Measurements from ENCODE around the gene UBE2J2. TPM values are rescaled to one million over a fixed set of nuclear protein-coding genes. Genes with fewer than 3 reads are reported as not detected.

UBE2J2 gene
- total RNA-seq, 1 experiment from 2014 or later, result 182 TPM

DNA sequence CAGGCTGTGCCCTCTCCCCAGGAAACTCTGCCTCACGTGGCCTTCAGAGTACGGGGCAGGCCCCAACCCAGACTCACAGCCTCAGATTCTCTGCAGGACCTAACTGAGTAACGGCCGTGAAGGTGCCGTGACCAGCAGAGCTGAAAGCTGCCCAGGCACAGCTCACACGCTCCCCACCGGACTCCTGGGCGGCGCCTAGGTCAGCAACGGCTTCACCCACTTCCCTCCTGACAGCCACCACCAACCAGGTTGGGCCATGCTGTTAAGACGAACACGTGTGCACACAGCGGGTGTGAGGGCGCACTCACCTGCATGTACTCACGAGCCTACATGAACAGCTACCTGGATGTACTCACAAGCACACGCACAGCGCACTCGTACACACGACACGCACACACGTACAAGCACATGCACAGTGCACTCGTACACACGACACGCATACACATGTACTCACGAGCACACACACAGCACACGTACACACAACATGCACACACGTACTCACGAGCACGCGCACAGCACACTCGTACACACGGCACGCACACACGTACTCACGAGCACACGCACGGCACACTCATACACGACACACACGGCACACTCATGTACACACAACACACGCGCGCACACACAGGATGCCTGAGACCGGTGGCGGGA, 51.0 kb downstream of the UBE2J2 start:
- Histone ChIP-seq H3K4me3 (ENCODE audit: low read length) (no peak overlapping the region), H3K4me2 (ENCODE audit: low read length) (no peak overlapping the region), H4K20me1 (ENCODE audit: low read length) (no peaks in the 10 kb centered on the region), H3K79me2 (ENCODE audit: low read length) (peaks cover 32% of the 10 kb centered on the region), H3F3A (ENCODE audit: low read length, unreplicated experiment) (no peaks in the 10 kb centered on the region), H3K9me2 (replicated peaks; ENCODE audit: low read length) (no peaks in the 10 kb centered on the region), H3K9ac (ENCODE audit: low read length) (no peak overlapping the region), H3K36me3 (ENCODE audit: low read depth, low read length) (peaks cover 53% of the 10 kb centered on the region), H3K27me3 (ENCODE audit: low read length) (no peaks in the 10 kb centered on the region), H2AFZ (ENCODE audit: low read length) (no peak overlapping the region), H3K4me1 (ENCODE audit: insufficient read depth, low read length) (no peaks in the 10 kb centered on the region), H3K27ac (ENCODE audit: low read length) (no peak overlapping the region), H3K9me3 (ENCODE audit: low read length) (no peaks in the 10 kb centered on the region)
- ChIA-PET CTCF (no interaction called here), POLR2A (ENCODE audit: unreplicated experiment) (no interaction called here)
- ATAC-seq, result no peak
- TF ChIP-seq EZH2phosphoT487 (IDR thresholded peaks at IDR 0.05; ENCODE audit: borderline replicate concordance, low read length) (no peak), EZH2 (IDR thresholded peaks at IDR 0.05; ENCODE audit: low read length, unreplicated experiment) (no peak)
- TF ChIP-seq, protein P1, sequence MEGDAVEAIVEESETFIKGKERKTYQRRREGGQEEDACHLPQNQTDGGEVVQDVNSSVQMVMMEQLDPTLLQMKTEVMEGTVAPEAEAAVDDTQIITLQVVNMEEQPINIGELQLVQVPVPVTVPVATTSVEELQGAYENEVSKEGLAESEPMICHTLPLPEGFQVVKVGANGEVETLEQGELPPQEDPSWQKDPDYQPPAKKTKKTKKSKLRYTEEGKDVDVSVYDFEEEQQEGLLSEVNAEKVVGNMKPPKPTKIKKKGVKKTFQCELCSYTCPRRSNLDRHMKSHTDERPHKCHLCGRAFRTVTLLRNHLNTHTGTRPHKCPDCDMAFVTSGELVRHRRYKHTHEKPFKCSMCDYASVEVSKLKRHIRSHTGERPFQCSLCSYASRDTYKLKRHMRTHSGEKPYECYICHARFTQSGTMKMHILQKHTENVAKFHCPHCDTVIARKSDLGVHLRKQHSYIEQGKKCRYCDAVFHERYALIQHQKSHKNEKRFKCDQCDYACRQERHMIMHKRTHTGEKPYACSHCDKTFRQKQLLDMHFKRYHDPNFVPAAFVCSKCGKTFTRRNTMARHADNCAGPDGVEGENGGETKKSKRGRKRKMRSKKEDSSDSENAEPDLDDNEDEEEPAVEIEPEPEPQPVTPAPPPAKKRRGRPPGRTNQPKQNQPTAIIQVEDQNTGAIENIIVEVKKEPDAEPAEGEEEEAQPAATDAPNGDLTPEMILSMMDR (conservative IDR thresholded peaks at IDR 0.05; ENCODE audit: low read depth, low read length), result no peak
- intact Hi-C loops (cut with micrococcal nuclease), result no loop called here
- TSS peak; percentile 4 for BruUV-seq (replicated peaks)
- no peak for DNase-seq

DNA sequence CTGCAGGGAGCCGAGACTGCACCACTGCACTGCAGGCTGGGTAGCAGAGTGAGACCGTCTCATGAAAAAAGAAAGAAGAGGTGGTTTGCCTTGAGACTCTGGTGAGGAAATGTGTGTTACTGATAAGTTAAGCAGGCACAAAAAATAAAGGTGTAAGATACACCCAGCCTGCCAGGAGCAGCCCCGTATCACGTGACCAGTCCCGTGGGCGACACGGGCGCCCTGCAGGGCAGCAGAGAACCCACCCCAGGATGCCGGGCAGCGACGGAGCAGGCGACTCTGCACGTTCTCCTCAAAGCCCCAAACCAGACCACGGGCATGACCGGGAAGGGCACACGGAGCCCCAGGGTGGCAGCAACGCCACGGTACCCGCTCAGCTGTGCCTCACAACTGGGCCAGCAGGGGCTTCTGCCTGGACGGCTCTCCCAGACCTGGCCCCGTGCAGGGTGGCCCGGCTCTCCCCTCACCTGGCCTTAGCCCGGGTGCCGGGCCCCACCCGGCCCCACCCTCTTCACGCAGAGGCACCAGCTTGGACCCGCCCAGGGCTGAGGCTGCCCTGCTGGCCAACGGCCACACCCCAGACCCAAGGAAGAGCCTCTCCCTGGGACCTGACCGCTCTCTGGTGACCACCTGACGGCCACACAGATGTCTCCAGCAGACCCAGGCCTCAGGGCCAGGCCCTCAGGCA, 51.6 kb downstream of the UBE2J2 start:
- H3F3A ChIP-seq (ENCODE audit: low read length, unreplicated experiment), result no peaks in the 10 kb centered on the region
- no TSS peak for BruUV-seq (replicated peaks)
- no peaks in the 10 kb centered on the region for H3K27me3 ChIP-seq (ENCODE audit: low read length)
- H3K79me2 ChIP-seq (ENCODE audit: low read length), result peaks cover 27% of the 10 kb centered on the region
- no peaks in the 10 kb centered on the region for H4K20me1 ChIP-seq (ENCODE audit: low read length)
- no peak overlapping the region for H3K27ac ChIP-seq (ENCODE audit: low read length)
- TF ChIP-seq EZH2 (IDR thresholded peaks at IDR 0.05; ENCODE audit: low read length, unreplicated experiment) (no peak), EZH2phosphoT487 (IDR thresholded peaks at IDR 0.05; ENCODE audit: borderline replicate concordance, low read length) (no peak)
- TF ChIP-seq, protein P1 (conservative IDR thresholded peaks at IDR 0.05; ENCODE audit: low read depth, low read length), result no peak
- ChIA-PET POLR2A (ENCODE audit: unreplicated experiment) (no interaction called here), CTCF (no interaction called here)
- no peak overlapping the region for H2AFZ ChIP-seq (ENCODE audit: low read length)
- peaks cover 53% of the 10 kb centered on the region; the same call in 1 of the 2 replicates for H3K36me3 ChIP-seq (ENCODE audit: low read depth, low read length)
- no peaks in the 10 kb centered on the region for H3K9me2 ChIP-seq (replicated peaks; ENCODE audit: low read length)
- no peak overlapping the region for H3K9ac ChIP-seq (ENCODE audit: low read length)
- no peaks in the 10 kb centered on the region for H3K9me3 ChIP-seq (ENCODE audit: low read length)
- H3K4me3 ChIP-seq (ENCODE audit: low read length), result no peak overlapping the region
- ATAC-seq (no peak), DNase-seq (no peak)
- no peaks in the 10 kb centered on the region for H3K4me1 ChIP-seq (ENCODE audit: insufficient read depth, low read length)
- no peak overlapping the region for H3K4me2 ChIP-seq (ENCODE audit: low read length)
- intact Hi-C loops (cut with micrococcal nuclease), result no loop called here

DNA sequence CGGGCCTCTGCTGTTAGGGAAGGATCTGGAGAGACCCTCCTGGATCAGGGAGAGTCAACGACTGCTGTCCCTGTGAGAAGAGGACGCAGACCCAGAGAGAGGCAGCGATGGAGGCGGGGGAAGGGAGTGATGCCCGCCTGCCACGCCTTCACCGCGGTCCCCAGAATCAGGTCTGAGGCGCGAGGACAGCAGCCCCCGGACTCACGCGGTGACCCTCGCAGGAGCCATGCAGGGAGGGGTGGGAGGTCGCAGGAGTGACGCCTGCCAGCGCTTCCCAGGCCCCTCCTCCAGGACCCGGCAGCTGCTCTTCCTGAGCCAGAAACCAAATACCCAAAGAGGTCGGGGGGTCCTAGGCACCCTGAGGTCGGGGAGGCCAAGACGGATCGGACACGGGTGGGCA, 53.5 kb downstream of the UBE2J2 start:
- H3K4me2 ChIP-seq (ENCODE audit: low read length), result no peak overlapping the region
- intact Hi-C loops (cut with micrococcal nuclease), result no loop called here
- H3K4me1 ChIP-seq (ENCODE audit: insufficient read depth, low read length), result no peaks in the 10 kb centered on the region
- no peaks in the 10 kb centered on the region for H3K9me2 ChIP-seq (replicated peaks; ENCODE audit: low read length)
- CTCF ChIA-PET, result no interaction called here
- H3K4me3 ChIP-seq (ENCODE audit: low read length), result no peak overlapping the region
- TF ChIP-seq, protein P1 (conservative IDR thresholded peaks at IDR 0.05; ENCODE audit: low read depth, low read length), result no peak
- TF ChIP-seq EZH2 (IDR thresholded peaks at IDR 0.05; ENCODE audit: low read length, unreplicated experiment) (no peak), EZH2phosphoT487 (IDR thresholded peaks at IDR 0.05; ENCODE audit: borderline replicate concordance, low read length) (no peak)
- DNase-seq, result no peak
- peaks cover 47% of the 10 kb centered on the region; the same call in 1 of the 2 replicates for H3K36me3 ChIP-seq (ENCODE audit: low read depth, low read length)
- POLR2A ChIA-PET (ENCODE audit: unreplicated experiment), result no interaction called here
- BruUV-seq (replicated peaks), result no TSS peak
- H3K27me3 ChIP-seq (ENCODE audit: low read length), result no peaks in the 10 kb centered on the region
- no peaks in the 10 kb centered on the region for H3K9me3 ChIP-seq (ENCODE audit: low read length)
- H3K27ac ChIP-seq (ENCODE audit: low read length), result no peak overlapping the region
- H4K20me1 ChIP-seq (ENCODE audit: low read length), result no peaks in the 10 kb centered on the region
- no peaks in the 10 kb centered on the region for H3F3A ChIP-seq (ENCODE audit: low read length, unreplicated experiment)
- no peak overlapping the region for H2AFZ ChIP-seq (ENCODE audit: low read length)
- no peak overlapping the region for H3K9ac ChIP-seq (ENCODE audit: low read length)
- H3K79me2 ChIP-seq (ENCODE audit: low read length), result peaks cover 9% of the 10 kb centered on the region
- ATAC-seq, result no peak

Data from PC-3 (cell line).